ENCODE data around the gene GET3.
"Not testable (repeated sequence)": the region's sequence is repeated elsewhere in the genome, so short reads cannot be mapped to it uniquely, and the experiment has no call there.

The GET3 gene

GRCh38 chr19:12720296-12720695, 17.0 kb upstream of the GET3 start:
- no peak for DNase-seq

GRCh38 chr19:12720851-12721655, 16.2 kb upstream of the GET3 start:
- no peak for DNase-seq

GRCh38 chr19:12721656-12722565, 15.4 kb upstream of the GET3 start:
- peak; percentile 86 for DNase-seq

GRCh38 chr19:12722566-12723380, 14.5 kb upstream of the GET3 start:
- DNase-seq: peak; percentile 98

GRCh38 chr19:12723381-12723640, 14.0 kb upstream of the GET3 start:
- no peak for DNase-seq

GRCh38 chr19:12723641-12724426, 13.5 kb upstream of the GET3 start, which contains the start of gene TNPO2:
Gene TNPO2 (minus strand): TSS chr19:12723932. CDS start chr19:12720977, 2,955 bp downstream.
- peak; percentile 85 for DNase-seq

- not testable (repeated sequence) for DNase-seq
These were observed 11.7 kb upstream of the GET3 start for GRCh38 chr19:12725612-12726011.

GRCh38 chr19:12726988-12727316, 10.3 kb upstream of the GET3 start:
- no peak for DNase-seq

- no peak for DNase-seq
These were observed 9.4 kb upstream of the GET3 start for GRCh38 chr19:12727745-12728433.

- DNase-seq: no peak
These were observed 7.2 kb upstream of the GET3 start for GRCh38 chr19:12730064-12730463.

GRCh38 chr19:12731337-12731736, 6.0 kb upstream of the GET3 start:
- no peak for DNase-seq

GRCh38 chr19:12733369-12734214, 3.7 kb upstream of the GET3 start:
- no peak for DNase-seq

GRCh38 chr19:12737835-12738351, 596 bp downstream of the GET3 start:
- DNase-seq: no peak

- DNase-seq: no peak
These were observed 8.0 kb downstream of the GET3 start for GRCh38 chr19:12745166-12745897.

- DNase-seq: no peak
These were observed 11.2 kb downstream of the GET3 start for GRCh38 chr19:12748489-12748888.

- DNase-seq: no peak
These were observed 12.7 kb downstream of the GET3 start for GRCh38 chr19:12749938-12750521.

- DNase-seq: no peak
These were observed 13.6 kb downstream of the GET3 start for GRCh38 chr19:12750851-12751250.

- no peak for DNase-seq
These were observed 14.3 kb downstream of the GET3 start, which contains the start of gene BEST2 for GRCh38 chr19:12751635-12752034. Gene BEST2 (plus strand): TSS chr19:12751791. CDS start chr19:12752593, 802 bp downstream.

- no peak for DNase-seq
These were observed 14.9 kb downstream of the GET3 start for GRCh38 chr19:12752056-12752781.
